GM10248 (cell line): Measurements from ENCODE around the gene SKAP1.
A peak's percentile ranks its signal among the peaks of the same experiment; 100 is the strongest.

Experiments
- CTCF ChIA-PET: fragments of 300-600 bp; sonication (Branson Sonifier 250); formaldehyde crosslinking; extraction: SDS; loops from one replicate; lab custom pipeline; 2021; ENCODE audit warnings: antibody characterized with exemption; lab: Yijun Ruan, JAX
- POLR2A ChIA-PET: fragments of 350-650 bp; sonication (Branson Sonifier 250); formaldehyde crosslinking; extraction: SDS; loops from one replicate; lab custom pipeline; 2020; ENCODE audit warnings: antibody characterized with exemption; lab: Yijun Ruan, JAX
- DNase-seq: peaks from one replicate; pipeline ENCODE4 v3.0.0; 2012; ENCODE audit errors: extremely low spot score
- TF ChIP-seq, protein P1 (sequence below): IDR thresholded peaks from 2 replicates; pipeline ENCODE4 v1.5.1; 2012; ENCODE audit warnings: mild to moderate bottlenecking, low read depth; ENCODE audit errors: extremely low read depth, missing control alignments, control extremely low read depth

The SKAP1 gene

DNA sequence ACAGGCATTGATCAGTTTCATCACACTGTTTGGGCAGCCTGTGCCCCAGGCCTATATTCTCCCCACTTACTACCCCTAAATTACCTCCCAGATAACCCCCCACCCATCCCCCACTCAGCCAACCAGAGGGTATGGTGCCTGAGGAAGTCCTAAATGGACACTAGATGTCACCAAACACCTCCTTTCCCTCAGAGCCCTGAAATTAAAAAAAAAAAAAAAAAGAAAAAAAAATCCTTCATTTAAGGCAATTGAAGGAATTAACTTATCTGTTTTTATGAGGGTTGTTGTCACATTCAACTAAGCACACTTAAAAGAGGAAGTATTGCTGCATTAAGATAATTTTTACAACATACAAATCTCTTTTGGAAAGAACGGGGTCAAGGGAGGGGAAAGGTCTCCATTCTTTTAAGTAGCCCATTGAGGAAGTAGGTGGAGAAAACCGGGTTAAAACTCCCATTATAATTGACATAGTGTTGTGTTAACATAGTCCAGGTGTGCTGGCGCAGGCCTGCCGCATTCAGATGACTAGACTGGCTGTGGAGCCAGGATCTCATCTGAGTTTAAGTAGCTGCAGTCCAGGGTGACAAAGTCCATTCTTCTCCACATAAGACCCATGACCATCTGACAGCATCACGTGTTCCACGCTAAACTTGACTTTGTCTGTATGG is 276.2 kb downstream of the SKAP1 start:
- TF ChIP-seq, protein P1, sequence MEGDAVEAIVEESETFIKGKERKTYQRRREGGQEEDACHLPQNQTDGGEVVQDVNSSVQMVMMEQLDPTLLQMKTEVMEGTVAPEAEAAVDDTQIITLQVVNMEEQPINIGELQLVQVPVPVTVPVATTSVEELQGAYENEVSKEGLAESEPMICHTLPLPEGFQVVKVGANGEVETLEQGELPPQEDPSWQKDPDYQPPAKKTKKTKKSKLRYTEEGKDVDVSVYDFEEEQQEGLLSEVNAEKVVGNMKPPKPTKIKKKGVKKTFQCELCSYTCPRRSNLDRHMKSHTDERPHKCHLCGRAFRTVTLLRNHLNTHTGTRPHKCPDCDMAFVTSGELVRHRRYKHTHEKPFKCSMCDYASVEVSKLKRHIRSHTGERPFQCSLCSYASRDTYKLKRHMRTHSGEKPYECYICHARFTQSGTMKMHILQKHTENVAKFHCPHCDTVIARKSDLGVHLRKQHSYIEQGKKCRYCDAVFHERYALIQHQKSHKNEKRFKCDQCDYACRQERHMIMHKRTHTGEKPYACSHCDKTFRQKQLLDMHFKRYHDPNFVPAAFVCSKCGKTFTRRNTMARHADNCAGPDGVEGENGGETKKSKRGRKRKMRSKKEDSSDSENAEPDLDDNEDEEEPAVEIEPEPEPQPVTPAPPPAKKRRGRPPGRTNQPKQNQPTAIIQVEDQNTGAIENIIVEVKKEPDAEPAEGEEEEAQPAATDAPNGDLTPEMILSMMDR, result peak; percentile 25
- ChIA-PET CTCF (interaction anchor here (0.9 to 1.3 kb wide), 5 partner anchors 10 to 459 kb away, joined by 3 to 6 read pairs (median 4); partner anchors contain the start of gene HOXB5), POLR2A (no interaction called here)
- DNase-seq, result peak; percentile 32

DNA sequence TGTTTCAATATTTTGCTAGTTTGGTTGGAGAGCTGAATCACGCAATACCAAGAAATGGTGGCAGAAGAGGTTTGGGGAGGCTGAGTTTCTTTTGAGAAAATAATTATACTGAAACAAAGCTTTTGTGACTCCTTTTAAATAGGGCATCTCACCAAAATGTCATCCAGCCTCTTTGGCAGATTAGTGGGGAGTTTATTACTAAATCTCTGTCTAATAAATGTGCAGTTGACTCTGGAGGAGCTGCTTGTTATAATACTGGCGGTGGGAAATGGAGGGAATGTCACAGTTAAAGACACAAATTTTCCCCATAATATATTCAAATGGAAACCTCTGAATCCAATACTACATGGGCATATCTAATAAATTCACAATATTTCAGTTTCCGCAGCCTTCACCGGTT is 277.7 kb downstream of the SKAP1 start:
- no peak for DNase-seq
- ChIA-PET POLR2A (no interaction called here), CTCF (interaction anchor here (1.4 kb wide), 1 partner anchor 441 kb away, joined by 3 read pairs; the partner anchor contains the start of gene HOXB5)
- TF ChIP-seq, protein P1, result no peak

DNA sequence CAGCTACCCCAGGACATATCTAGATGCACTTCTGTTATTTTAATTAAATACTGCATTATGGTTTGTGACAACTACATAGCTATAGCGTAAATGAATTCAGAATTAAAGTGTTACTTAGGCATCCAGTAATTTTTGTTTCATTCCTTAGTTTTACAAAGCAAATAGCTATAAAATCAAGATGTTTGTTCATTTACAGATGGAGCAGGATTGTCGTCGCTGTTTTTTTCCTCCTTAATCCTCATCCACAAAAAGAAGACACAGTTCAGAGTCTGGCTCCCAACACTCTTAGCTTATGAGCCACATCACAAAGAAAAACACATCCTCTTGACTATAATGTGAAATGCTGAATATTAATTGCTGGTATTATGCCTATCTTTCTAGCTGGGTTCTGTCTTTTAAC is 278.8 kb downstream of the SKAP1 start:
- ChIA-PET CTCF (interaction anchor here (1.4 kb wide), 1 partner anchor 442 kb away, joined by 3 read pairs; the partner anchor contains the start of gene HOXB5), POLR2A (no interaction called here)
- DNase-seq, result no peak
- TF ChIP-seq, protein P1, result no peak

DNA sequence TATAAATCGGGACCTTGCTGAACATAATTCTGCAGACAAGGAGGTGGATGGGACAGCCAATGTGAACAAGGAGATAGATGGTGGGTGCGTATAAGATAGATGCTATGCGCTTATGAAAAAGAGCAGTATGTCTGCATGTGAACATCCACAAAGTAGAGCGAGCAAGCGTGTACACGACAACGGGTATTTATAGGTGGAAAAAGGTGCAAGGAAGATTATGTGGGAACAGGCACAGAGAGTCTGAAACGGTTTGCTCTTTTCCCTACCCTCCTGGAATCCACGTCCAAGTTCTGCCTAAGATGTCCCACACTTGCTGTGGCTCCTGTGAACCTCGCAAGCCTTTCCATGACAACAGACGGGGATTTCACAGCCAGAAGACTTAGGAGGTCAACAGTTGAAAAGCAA is 279.4 kb downstream of the SKAP1 start:
- TF ChIP-seq, protein P1, result no peak
- no peak for DNase-seq
- ChIA-PET POLR2A (no interaction called here), CTCF (no interaction called here)

DNA sequence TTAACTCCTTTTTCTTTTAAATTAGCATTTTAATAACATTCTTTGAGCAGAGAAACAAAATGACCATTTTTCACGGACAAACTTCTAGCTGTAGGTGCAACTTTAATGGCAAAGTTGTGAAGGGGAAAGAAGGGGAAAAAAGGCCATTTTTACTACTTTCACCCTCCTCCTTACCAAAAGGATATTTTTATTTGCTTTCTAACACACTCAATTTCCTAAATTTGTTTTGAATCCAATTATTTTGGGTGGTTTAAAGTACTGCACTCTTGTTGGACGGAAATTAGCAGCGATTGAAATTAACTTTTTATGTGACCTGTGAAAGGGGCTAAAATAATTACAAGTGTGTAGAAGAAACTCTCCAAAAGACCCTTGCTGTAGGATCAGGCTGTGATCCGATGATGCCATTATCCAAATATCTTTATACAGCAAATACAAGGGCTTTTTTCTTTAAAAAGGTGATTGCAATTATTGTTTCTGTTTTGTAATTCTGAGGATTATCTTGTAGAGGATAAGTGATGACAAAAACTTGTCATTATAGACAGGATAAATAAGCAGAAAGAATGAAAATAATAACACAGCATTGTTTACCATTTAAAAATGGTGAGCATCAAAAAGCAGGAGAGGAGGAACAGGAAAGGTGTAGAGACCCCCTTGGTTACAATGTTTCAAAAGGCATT is 280.1 kb downstream of the SKAP1 start:
- TF ChIP-seq, protein P1, result no peak
- DNase-seq, result no peak
- ChIA-PET CTCF (interaction anchor here (1.1 to 2.1 kb wide), 3 partner anchors 10 to 443 kb away, joined by 3 to 7 read pairs (median 3); no protein-coding TSS in a partner anchor), POLR2A (no interaction called here)

DNA sequence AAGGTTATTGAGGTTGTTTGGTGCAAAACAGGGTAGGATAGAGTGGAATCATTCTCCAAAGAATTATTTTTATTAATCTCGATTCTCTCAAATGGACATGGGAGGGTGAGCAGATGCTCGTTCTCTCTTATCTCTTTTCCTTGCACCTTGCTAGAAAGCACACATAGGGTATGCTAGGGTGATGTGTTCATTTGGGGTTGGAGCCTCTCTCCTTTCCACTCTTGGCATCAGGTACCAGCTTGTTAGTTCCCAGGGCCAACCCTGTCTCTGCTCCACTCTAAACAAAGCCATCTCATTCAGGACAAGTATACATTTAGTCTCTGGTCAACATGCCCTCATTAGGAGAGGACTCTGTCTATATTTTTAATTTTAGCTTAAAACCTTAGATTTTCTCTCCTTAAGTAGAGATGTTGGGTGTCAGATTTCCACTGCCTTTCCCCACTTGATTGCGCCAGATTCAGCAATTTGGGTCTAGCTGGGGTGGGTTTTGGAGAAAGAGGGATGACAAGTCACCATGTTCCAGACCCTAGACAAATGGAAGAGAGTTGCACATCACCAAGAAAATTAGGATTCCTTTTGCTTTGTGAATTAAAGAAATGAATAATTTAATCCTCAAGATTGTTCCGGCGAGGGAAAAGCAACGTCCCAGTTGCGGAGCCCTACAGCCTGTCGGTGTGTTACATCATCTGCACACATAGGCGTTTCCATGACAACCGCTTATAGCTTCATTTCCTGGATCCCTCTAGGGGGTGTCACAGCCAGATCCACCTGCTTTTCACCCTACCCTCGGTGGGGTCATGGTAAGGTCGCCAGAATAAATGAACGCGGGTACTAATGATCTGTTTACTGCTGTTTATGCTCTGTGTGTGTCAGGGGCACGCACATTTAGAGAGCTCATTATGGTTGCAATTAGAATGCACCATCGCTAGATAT is 280.9 kb downstream of the SKAP1 start:
- TF ChIP-seq, protein P1, result no peak
- CTCF ChIA-PET, result interaction anchor here (1.1 to 2.1 kb wide), 4 partner anchors 11 to 444 kb away, joined by 3 to 7 read pairs (median 4); no protein-coding TSS in a partner anchor
- no peak for DNase-seq
- POLR2A ChIA-PET, result no interaction called here
